B cell (primary cell): ENCODE results near the gene HYDIN.
"Not testable (repeated sequence)": the region's sequence is repeated elsewhere in the genome, so short reads cannot be mapped to it uniquely, and the experiment has no call there.

Experiments
- EZH2 ChIP-seq: IDR thresholded peaks from 2 replicates; pipeline ENCODE4 v1.6.1; 2012; ENCODE audit warnings: borderline replicate concordance, low read depth, mild to moderate bottlenecking, moderate library complexity, low read length; ENCODE audit not compliant: insufficient read depth, poor library complexity, severe bottlenecking
- TF ChIP-seq, protein P1 (sequence below): fragments of 200-600 bp; IDR thresholded peaks from one replicate; pipeline ENCODE4 v1.8.0; 2022; ENCODE audit warnings: antibody characterized with exemption, mild to moderate bottlenecking

DNA sequence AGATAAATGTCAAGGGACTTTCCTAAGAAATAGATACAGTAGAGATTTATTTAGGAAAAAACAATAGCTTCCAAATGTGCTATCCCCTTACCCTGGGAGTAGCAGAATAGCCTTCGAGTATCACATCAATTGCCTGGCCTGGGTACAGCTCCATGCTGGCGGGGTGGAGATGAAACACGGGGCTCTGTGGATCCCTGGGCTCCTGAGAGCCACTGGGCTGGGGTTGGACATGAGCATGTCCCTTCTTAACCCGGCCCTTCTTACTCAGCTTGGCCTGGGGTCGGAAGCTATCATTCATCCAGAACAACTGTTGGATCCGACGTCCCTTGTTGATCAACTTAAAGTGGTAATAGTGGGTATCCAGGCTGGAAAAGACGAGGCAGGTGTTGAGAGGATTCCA is 203.0 kb downstream of the HYDIN start:
- TF ChIP-seq, protein P1, sequence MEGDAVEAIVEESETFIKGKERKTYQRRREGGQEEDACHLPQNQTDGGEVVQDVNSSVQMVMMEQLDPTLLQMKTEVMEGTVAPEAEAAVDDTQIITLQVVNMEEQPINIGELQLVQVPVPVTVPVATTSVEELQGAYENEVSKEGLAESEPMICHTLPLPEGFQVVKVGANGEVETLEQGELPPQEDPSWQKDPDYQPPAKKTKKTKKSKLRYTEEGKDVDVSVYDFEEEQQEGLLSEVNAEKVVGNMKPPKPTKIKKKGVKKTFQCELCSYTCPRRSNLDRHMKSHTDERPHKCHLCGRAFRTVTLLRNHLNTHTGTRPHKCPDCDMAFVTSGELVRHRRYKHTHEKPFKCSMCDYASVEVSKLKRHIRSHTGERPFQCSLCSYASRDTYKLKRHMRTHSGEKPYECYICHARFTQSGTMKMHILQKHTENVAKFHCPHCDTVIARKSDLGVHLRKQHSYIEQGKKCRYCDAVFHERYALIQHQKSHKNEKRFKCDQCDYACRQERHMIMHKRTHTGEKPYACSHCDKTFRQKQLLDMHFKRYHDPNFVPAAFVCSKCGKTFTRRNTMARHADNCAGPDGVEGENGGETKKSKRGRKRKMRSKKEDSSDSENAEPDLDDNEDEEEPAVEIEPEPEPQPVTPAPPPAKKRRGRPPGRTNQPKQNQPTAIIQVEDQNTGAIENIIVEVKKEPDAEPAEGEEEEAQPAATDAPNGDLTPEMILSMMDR = not testable (repeated sequence)
- TF ChIP-seq EZH2 = not testable (repeated sequence)
